Esophagus muscularis mucosa (tissue), 3 donors: ENCODE results near the gene ADCY7.

Source experiments
- CTCF ChIP-seq, 3 experiments: fragments of 200-600 bp in 2 of 3; fragments of 450-650 bp in 1 of 3; sonication (generic) in 2 of 3; IDR thresholded peaks; one replicate each; pipeline ENCODE4 v1.5.1; 2017 to 2019; ENCODE audit warnings: antibody characterized with exemption in 3 of 3, mild to moderate bottlenecking in 2 of 3, moderate library complexity in 1 of 3
- POLR2A ChIP-seq: fragments of 450-650 bp; IDR thresholded peaks from one replicate; pipeline ENCODE4 v1.6.1; 2017; ENCODE audit warnings: antibody characterized with exemption, moderate library complexity, mild to moderate bottlenecking, low read depth
- POLR2AphosphoS5 ChIP-seq, 2 donors: sonication (generic); formaldehyde crosslinking; IDR thresholded peaks; one replicate each; pipeline ENCODE4 v1.6.1; 2017; ENCODE audit warnings: antibody characterized with exemption in 2 of 2

GRCh38 chr16:50257876-50258275, 8.5 kb upstream of the ADCY7 start:
- no peak for TF ChIP-seq POLR2A
- TF ChIP-seq CTCF (IDR thresholded peaks at IDR 0.05) = no peak
- no peak for TF ChIP-seq POLR2AphosphoS5 (IDR thresholded peaks at IDR 0.05)
